ENCODE data around the gene IKZF1. TPM values are rescaled to one million over a fixed set of nuclear protein-coding genes. Genes with fewer than 3 reads are reported as not detected.

IKZF1 gene
- total and polyA plus RNA-seq, 2 of the 13 experiments (the other 11 are each of a cell fraction or from before 2014, with no cell fraction given): not detected

DNA sequence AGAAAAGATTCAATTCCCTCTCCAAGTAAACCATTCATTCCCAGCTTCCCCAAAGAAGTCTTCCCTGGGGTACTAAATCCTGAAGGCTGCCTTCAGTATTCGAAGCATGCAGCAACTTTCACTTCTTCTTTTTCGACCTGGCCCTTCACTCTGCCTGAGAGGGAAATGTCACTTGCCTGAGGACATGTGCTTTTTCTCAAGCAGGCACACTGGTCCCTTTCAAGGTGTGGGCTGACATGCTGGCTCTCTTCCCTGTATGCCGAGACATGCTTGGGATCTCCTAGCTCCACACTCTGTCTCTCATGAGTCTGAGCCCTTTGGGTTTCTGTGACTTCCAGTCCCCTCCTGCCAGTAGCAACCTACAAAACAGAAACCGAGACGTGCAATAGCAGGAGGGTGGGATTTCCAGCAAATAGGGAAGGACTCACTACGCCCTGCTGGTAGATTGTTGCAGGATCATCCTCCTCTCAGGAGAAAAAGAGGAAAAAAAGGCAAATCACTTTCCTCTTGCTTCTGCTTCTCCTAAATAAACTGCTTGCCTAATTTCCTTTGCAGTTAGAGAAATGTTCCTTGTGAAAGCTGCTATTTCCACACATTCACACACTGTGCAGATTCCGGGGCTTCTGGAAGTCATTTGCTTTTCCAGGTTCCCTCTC, 112.1 kb downstream of the IKZF1 start:
- H3K27me3 ChIP-seq (ENCODE audit: control insufficient read depth in 1 of 2, insufficient read depth in 2 of 2, low read length in 2 of 2): peaks cover 0 to 21% of the 10 kb centered on the region in 2 experiments; a peak in 3 of 5 replicates
- ChIA-PET CTCF (ENCODE audit: low intra/inter-chr PET ratio, low total read pairs) (interaction anchor here (1.7 to 2.3 kb wide), 2 partner anchors 211 to 274 kb away, joined by 13 to 15 read pairs; no protein-coding TSS in a partner anchor), POLR2A (no interaction called here)
- in situ Hi-C loops (cut with HindIII; ENCODE audit: extremely low pct_ligation_motif_present, low pct_unique_long_range_greater_than_20kb): loop anchor here (10.0 kb wide), 2 partner anchors 212 to 272 kb away; no protein-coding TSS in a partner anchor
- intact Hi-C loops (cut with micrococcal nuclease; ENCODE audit: unreplicated experiment): no loop called here
- BruUV-seq (replicated peaks): no TSS peak
- ATAC-seq (no peak), FAIRE-seq (no peak), DNase-seq (ENCODE audit: low spot score) (no peak)
- no peaks in the 10 kb centered on the region for H3K9me3 ChIP-seq (ENCODE audit: low read length)
- H2AFZ ChIP-seq (ENCODE audit: low read length): no peak overlapping the region
- TF ChIP-seq MNT (IDR thresholded peaks at IDR 0.05): peak; percentile 67
- no peak for TF ChIP-seq MTA3 (CRISPR knock-in tag; IDR thresholded peaks at IDR 0.05)
- TF ChIP-seq ZSCAN30 (CRISPR knock-in tag; IDR thresholded peaks at IDR 0.05): no peak
- H3K79me2 ChIP-seq (ENCODE audit: insufficient read depth, low read length): no peaks in the 10 kb centered on the region
- H3K4me1 ChIP-seq (ENCODE audit: insufficient read depth, low read length): no peaks in the 10 kb centered on the region
- H3K4me3 ChIP-seq (replicated peaks in 1 of 3; ENCODE audit: insufficient read depth in 1 of 3, low read depth in 2 of 3, low read length in 3 of 3): no peak overlapping the region
- H3K9ac ChIP-seq (ENCODE audit: insufficient read depth, low read depth, low read length): no peak overlapping the region
- 0% methylated on average over 7 of the region's 7 CpGs for whole genome bisulfite sequencing (ENCODE audit: low lambda C conversion rate)
- no peaks in the 10 kb centered on the region for H4K20me1 ChIP-seq (ENCODE audit: insufficient read depth, low read length)
- no peak overlapping the region for H3K27ac ChIP-seq (ENCODE audit: extremely low read length, insufficient read depth, low read length)
- H3K4me2 ChIP-seq (ENCODE audit: low read depth, low read length): no peak overlapping the region
- no peaks in the 10 kb centered on the region for H3K36me3 ChIP-seq (replicated peaks in 1 of 2; ENCODE audit: control insufficient read depth in 1 of 2, insufficient read depth in 2 of 2, low read length in 2 of 2)

DNA sequence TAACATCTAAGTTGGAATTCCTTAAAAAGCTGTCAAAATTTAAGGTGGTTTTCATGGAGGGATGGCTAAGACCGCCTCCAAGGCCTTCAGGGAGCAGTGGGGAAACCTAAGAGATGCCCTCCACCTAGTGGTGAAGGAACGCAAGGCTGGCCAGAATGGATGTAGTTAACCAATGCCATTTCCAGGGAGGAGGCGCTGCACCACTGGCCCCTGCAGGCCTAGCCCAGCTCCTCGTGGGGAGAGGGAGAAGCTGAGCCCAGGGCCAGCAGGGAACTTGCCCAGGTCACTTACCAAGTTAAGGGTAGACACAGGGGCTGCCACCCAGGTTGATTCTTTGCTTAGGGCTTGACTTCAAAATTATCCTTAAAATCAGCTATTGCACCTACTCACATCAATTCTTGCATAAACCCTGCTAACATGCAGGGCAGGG, 113.6 kb downstream of the IKZF1 start:
- Histone ChIP-seq H4K20me1 (ENCODE audit: insufficient read depth, low read length) (no peaks in the 10 kb centered on the region), H3K9ac (ENCODE audit: insufficient read depth, low read depth, low read length) (no peak overlapping the region), H3K27me3 (ENCODE audit: control insufficient read depth in 1 of 2, insufficient read depth in 2 of 2, low read length in 2 of 2) (peaks cover 0 to 16% of the 10 kb centered on the region in 2 experiments; a peak in 3 of 5 replicates), H3K4me3 (replicated peaks in 1 of 3; ENCODE audit: insufficient read depth in 1 of 3, low read depth in 2 of 3, low read length in 3 of 3) (no peak overlapping the region), H3K4me1 (ENCODE audit: insufficient read depth, low read length) (0 out of 2 replicates have a peak, but pooled peaks cover 3% of the 10 kb centered on the region), H3K4me2 (ENCODE audit: low read depth, low read length) (no peak overlapping the region), H3K36me3 (replicated peaks in 1 of 2; ENCODE audit: control insufficient read depth in 1 of 2, insufficient read depth in 2 of 2, low read length in 2 of 2) (no peaks in the 10 kb centered on the region), H3K79me2 (ENCODE audit: insufficient read depth, low read length) (no peaks in the 10 kb centered on the region), H2AFZ (ENCODE audit: low read length) (no peak overlapping the region), H3K9me3 (ENCODE audit: low read length) (no peaks in the 10 kb centered on the region), H3K27ac (ENCODE audit: extremely low read length, insufficient read depth, low read length) (no peak overlapping the region)
- ChIA-PET POLR2A (no interaction called here), CTCF (ENCODE audit: low intra/inter-chr PET ratio, low total read pairs) (interaction anchor here (0.8 to 2.3 kb wide), 3 partner anchors 212 to 276 kb away, joined by 3 to 15 read pairs (median 13); no protein-coding TSS in a partner anchor)
- in situ Hi-C loops (cut with HindIII; ENCODE audit: extremely low pct_ligation_motif_present, low pct_unique_long_range_greater_than_20kb): loop anchor here (10.0 kb wide), 2 partner anchors 213 to 273 kb away; no protein-coding TSS in a partner anchor
- ATAC-seq (peak; percentile 99), FAIRE-seq (peak; percentile 86), DNase-seq (ENCODE audit: low spot score) (peak; percentile 66)
- WGBS (ENCODE audit: low lambda C conversion rate): 3% methylated on average over 3 of the region's 4 CpGs
- BruUV-seq (replicated peaks): no TSS peak
- intact Hi-C loops (cut with micrococcal nuclease; ENCODE audit: unreplicated experiment): loop anchor here (1.0 kb wide), 2 partner anchors 213 to 276 kb away; no protein-coding TSS in a partner anchor
- peak; percentile 83 for TF ChIP-seq STAG1 (CRISPR knock-in tag; IDR thresholded peaks at IDR 0.05)
- peak; percentile 37; the same call in 1 of the 2 replicates for TF ChIP-seq CEBPG (CRISPR knock-in tag; IDR thresholded peaks at IDR 0.05)
- TF ChIP-seq RFXAP (CRISPR knock-in tag; IDR thresholded peaks at IDR 0.05; ENCODE audit: borderline replicate concordance): no peak
- peak; percentile 24 for TF ChIP-seq TEAD3 (CRISPR knock-in tag; optimal IDR thresholded peaks at IDR 0.05; ENCODE audit: borderline replicate concordance)
- TF ChIP-seq SMC3 (IDR thresholded peaks at IDR 0.05; ENCODE audit: low read length): peak; percentile 75
- TF ChIP-seq XRCC5 (optimal IDR thresholded peaks at IDR 0.05; ENCODE audit: low read length): peak; percentile 85
- TF ChIP-seq, protein P1, sequence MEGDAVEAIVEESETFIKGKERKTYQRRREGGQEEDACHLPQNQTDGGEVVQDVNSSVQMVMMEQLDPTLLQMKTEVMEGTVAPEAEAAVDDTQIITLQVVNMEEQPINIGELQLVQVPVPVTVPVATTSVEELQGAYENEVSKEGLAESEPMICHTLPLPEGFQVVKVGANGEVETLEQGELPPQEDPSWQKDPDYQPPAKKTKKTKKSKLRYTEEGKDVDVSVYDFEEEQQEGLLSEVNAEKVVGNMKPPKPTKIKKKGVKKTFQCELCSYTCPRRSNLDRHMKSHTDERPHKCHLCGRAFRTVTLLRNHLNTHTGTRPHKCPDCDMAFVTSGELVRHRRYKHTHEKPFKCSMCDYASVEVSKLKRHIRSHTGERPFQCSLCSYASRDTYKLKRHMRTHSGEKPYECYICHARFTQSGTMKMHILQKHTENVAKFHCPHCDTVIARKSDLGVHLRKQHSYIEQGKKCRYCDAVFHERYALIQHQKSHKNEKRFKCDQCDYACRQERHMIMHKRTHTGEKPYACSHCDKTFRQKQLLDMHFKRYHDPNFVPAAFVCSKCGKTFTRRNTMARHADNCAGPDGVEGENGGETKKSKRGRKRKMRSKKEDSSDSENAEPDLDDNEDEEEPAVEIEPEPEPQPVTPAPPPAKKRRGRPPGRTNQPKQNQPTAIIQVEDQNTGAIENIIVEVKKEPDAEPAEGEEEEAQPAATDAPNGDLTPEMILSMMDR (CRISPR knock-in tag; IDR thresholded peaks at IDR 0.05): peak; percentile 86
- no peak for TF ChIP-seq ZSCAN29 (CRISPR knock-in tag; conservative IDR thresholded peaks at IDR 0.05)
- 0 out of 2 replicates have a peak, but pooled peaks have one; percentile 24 for TF ChIP-seq PPARG (CRISPR knock-in tag; conservative IDR thresholded peaks at IDR 0.05)
